Measurements from ENCODE around the gene SPO11.

GRCh38 chr20:57293995-57294394 lies 35.6 kb upstream of the SPO11 start:
- TF ChIP-seq CTCF (IDR thresholded peaks at IDR 0.05) = no peak
- no peak for TF ChIP-seq POLR2A (IDR thresholded peaks at IDR 0.05)

Measured in lower leg skin (tissue), 3 donors.